H1 (cell line): ENCODE data around the gene RNU6-1. TPM values are rescaled to one million over a fixed set of nuclear protein-coding genes. Genes with fewer than 3 reads are reported as not detected.

Source experiments
- CTCF ChIA-PET: fragments of 300-600 bp; sonication (Branson Sonifier 250); formaldehyde crosslinking; loops from one replicate; lab custom pipeline; 2021; ENCODE audit not compliant: partially characterized antibody; lab: Charles Lee
- POLR2A ChIA-PET: fragments of 300-600 bp; sonication (Branson Sonifier 250); formaldehyde crosslinking; loops from one replicate; lab custom pipeline; 2021; ENCODE audit warnings: inconsistent platforms; ENCODE audit not compliant: partially characterized antibody; lab: Charles Lee
- DNase-seq, 2 experiments: peaks; one replicate each; pipeline versions ENCODE4 v3.0.0 to v3.0.0-alpha.2; 2010 to 2022; ENCODE audit warnings: low spot score in 2 of 2, low read depth in 1 of 2, mixed read lengths in 1 of 2
- FAIRE-seq: peaks from 2 replicates; lab custom pipeline; 2011; peaks lifted over from hg19 to GRCh38; lab: Jason Lieb, UNC
- H2AFZ ChIP-seq: 2 replicates; pipeline ENCODE4 v1.8.1; 2012; ENCODE audit warnings: low read length, inconsistent platforms
- H2AK5ac ChIP-seq: 2 replicates; pipeline ENCODE4 v1.6.1; 2013; ENCODE audit warnings: low read depth, low read length
- H2BK120ac ChIP-seq: replicated peaks from 2 replicates; pipeline ENCODE3; 2013; ENCODE audit warnings: low read depth, low read length, inconsistent platforms
- H2BK12ac ChIP-seq: 2 replicates; pipeline ENCODE4 v1.6.1; 2013; ENCODE audit warnings: low read depth, low read length
- H2BK15ac ChIP-seq: 2 replicates; pipeline ENCODE4 v1.6.1; 2013; ENCODE audit warnings: low read length
- H2BK20ac ChIP-seq: 2 replicates; pipeline ENCODE4 v1.6.1; 2013; ENCODE audit warnings: low read length
- H2BK5ac ChIP-seq: 2 replicates; pipeline ENCODE4 v1.6.1; 2013; ENCODE audit warnings: low read depth, low read length
- H3K14ac ChIP-seq: 2 replicates; pipeline ENCODE4 v1.6.1; 2013; ENCODE audit warnings: inconsistent platforms; ENCODE audit not compliant: insufficient read length
- H3K18ac ChIP-seq: 2 replicates; pipeline ENCODE4 v1.6.1; 2013; ENCODE audit warnings: low read length; ENCODE audit errors: extremely low read depth
- H3K23ac ChIP-seq: 2 replicates; pipeline ENCODE4 v1.6.1; 2013; ENCODE audit warnings: inconsistent platforms; ENCODE audit not compliant: insufficient read length
- H3K23me2 ChIP-seq: 2 replicates; pipeline ENCODE4 v1.6.1; 2013; ENCODE audit warnings: low read depth, low read length
- H3K27ac ChIP-seq: 2 replicates; pipeline ENCODE4 v1.6.1; 2011; ENCODE audit warnings: low read depth, low read length, inconsistent platforms
- H3K27me3 ChIP-seq, 4 experiments: replicated peaks in 1 of 4; 1 replicate in 1 of 4; 2 replicates in 3 of 4; pipeline versions ENCODE4 v1.6.1 to v1.8.1; 2011 to 2013; ENCODE audit warnings: low read length in 3 of 4, mild to moderate bottlenecking in 3 of 4, inconsistent platforms in 2 of 4, mixed read lengths in 2 of 4, moderate library complexity in 1 of 4; ENCODE audit not compliant: control insufficient read depth in 3 of 4, insufficient read depth in 3 of 4; ENCODE audit errors: extremely low read depth in 1 of 4
- H3K36me3 ChIP-seq, 4 experiments: 2 replicates each; pipeline versions ENCODE4 v1.6.1 to v1.8.1; 2011 to 2013; ENCODE audit warnings: mild to moderate bottlenecking in 4 of 4, low read length in 3 of 4, moderate library complexity in 2 of 4, control low read depth in 1 of 4, inconsistent platforms in 1 of 4; ENCODE audit not compliant: insufficient read depth in 4 of 4, control insufficient read depth in 2 of 4
- H3K4ac ChIP-seq: replicated peaks from 2 replicates; pipeline ENCODE3; 2013; ENCODE audit warnings: low read length, low read depth, mixed read lengths, inconsistent platforms; ENCODE audit not compliant: insufficient read length
- H3K4me1 ChIP-seq, 4 experiments: replicated peaks in 1 of 4; 1 replicate in 1 of 4; 2 replicates in 3 of 4; pipeline versions ENCODE4 v1.6.1 to v1.8.1; 2011 to 2013; ENCODE audit warnings: low read length in 3 of 4, inconsistent platforms in 2 of 4, mixed read lengths in 1 of 4; ENCODE audit not compliant: insufficient read depth in 4 of 4, control insufficient read depth in 3 of 4
- H3K4me2 ChIP-seq, 2 experiments: 2 replicates each; pipeline versions ENCODE4 v1.6.1 to v1.8.1; 2011 to 2013; ENCODE audit warnings: low read depth in 2 of 2, low read length in 2 of 2, control low read depth in 1 of 2, inconsistent platforms in 1 of 2, mild to moderate bottlenecking in 1 of 2; ENCODE audit not compliant: insufficient read depth in 1 of 2
- H3K4me3 ChIP-seq, 4 experiments: fragments of 200-600, 300-600 bp in 1 of 4; sonication (generic), shearing (Covaris generic), sonication (Bioruptor Twin) in 1 of 4; 2 replicates each; pipeline versions ENCODE4 v1.5.1 to v1.8.1; 2011 to 2016; ENCODE audit warnings: low read length in 4 of 4, low read depth in 3 of 4, control low read depth in 2 of 4, inconsistent platforms in 2 of 4, mild to moderate bottlenecking in 2 of 4, mixed read lengths in 1 of 4, moderate library complexity in 1 of 4; ENCODE audit not compliant: insufficient read depth in 2 of 4; ENCODE audit errors: extremely low read depth in 1 of 4
- H3K56ac ChIP-seq: replicated peaks from 2 replicates; pipeline ENCODE3; 2013; ENCODE audit warnings: low read depth, mild to moderate bottlenecking, mixed read lengths, low read length, inconsistent platforms; ENCODE audit not compliant: insufficient read length
- H3K79me1 ChIP-seq: 2 replicates; pipeline ENCODE4 v1.6.1; 2013; ENCODE audit warnings: low read depth, low read length, control low read depth
- H3K79me2 ChIP-seq, 2 experiments: 2 replicates each; pipeline versions ENCODE4 v1.6.1 to v1.8.1; 2012 to 2013; ENCODE audit warnings: low read length in 2 of 2, mild to moderate bottlenecking in 2 of 2, inconsistent platforms in 1 of 2; ENCODE audit not compliant: insufficient read depth in 2 of 2, control insufficient read depth in 1 of 2
- H3K9ac ChIP-seq, 4 experiments: replicated peaks in 1 of 4; 1 replicate in 1 of 4; 2 replicates in 3 of 4; pipeline versions ENCODE4 v1.6.1 to v1.8.1; 2011 to 2013; ENCODE audit warnings: low read depth in 3 of 4, low read length in 3 of 4, control low read depth in 2 of 4, mild to moderate bottlenecking in 2 of 4, moderate library complexity in 2 of 4, inconsistent platforms in 1 of 4; ENCODE audit errors: extremely low read depth in 1 of 4
- H3K9me3 ChIP-seq, 2 experiments: 2 replicates each; pipeline versions ENCODE4 v1.6.1 to v1.8.1; 2012 to 2013; ENCODE audit warnings: mild to moderate bottlenecking in 2 of 2, moderate library complexity in 2 of 2, control low read depth in 1 of 2, inconsistent platforms in 1 of 2, low read depth in 1 of 2, low read length in 1 of 2, mixed read lengths in 1 of 2; ENCODE audit not compliant: insufficient read depth in 2 of 2
- H4K20me1 ChIP-seq, 2 experiments: replicated peaks in 1 of 2; 2 replicates each; pipeline versions ENCODE3 to v1.8.1; 2011 to 2013; ENCODE audit warnings: inconsistent platforms in 2 of 2, low read length in 2 of 2, mild to moderate bottlenecking in 1 of 2; ENCODE audit not compliant: insufficient read depth in 2 of 2, control insufficient read depth in 1 of 2
- H4K5ac ChIP-seq: 2 replicates; pipeline ENCODE4 v1.6.1; 2013; ENCODE audit warnings: low read length, low read depth, mixed read lengths, inconsistent platforms; ENCODE audit not compliant: insufficient read length
- H4K8ac ChIP-seq: 2 replicates; pipeline ENCODE4 v1.8.0; 2013; ENCODE audit warnings: mild to moderate bottlenecking, moderate library complexity, low read length, inconsistent platforms; ENCODE audit not compliant: insufficient read depth; ENCODE audit errors: extremely low read depth
- H4K91ac ChIP-seq: replicated peaks from 2 replicates; pipeline ENCODE3; 2013; ENCODE audit warnings: low read length, mixed read lengths, inconsistent platforms; ENCODE audit not compliant: insufficient read length
- CBX8 ChIP-seq: fragments of 300-800, 300-1000 bp; sonication (generic); IDR thresholded peaks from 2 replicates; pipeline ENCODE4 v1.7.1; 2016; ENCODE audit warnings: low read depth, low read length, borderline replicate concordance
- CHD1 ChIP-seq: IDR thresholded peaks from 2 replicates; pipeline ENCODE4 v1.6.1; 2012; ENCODE audit warnings: low read depth, low read length, improper control_type of control experiment
- CTBP2 ChIP-seq: IDR thresholded peaks from 2 replicates; pipeline ENCODE4 v1.7.0; 2011; ENCODE audit warnings: borderline replicate concordance, mild to moderate bottlenecking, moderate library complexity, mixed read lengths, low read length; ENCODE audit not compliant: insufficient read depth, insufficient read length
- EZH2 ChIP-seq: fragments of 200-600 bp; sonication (generic); IDR thresholded peaks from 2 replicates; pipeline ENCODE4 v1.7.1; 2012; ENCODE audit warnings: low read depth, mild to moderate bottlenecking, moderate library complexity, low read length, inconsistent platforms; ENCODE audit not compliant: severe bottlenecking
- MAFK ChIP-seq: IDR thresholded peaks from 2 replicates; pipeline ENCODE4 v1.6.1; 2012; ENCODE audit warnings: low read depth, mild to moderate bottlenecking, improper control_type of control experiment, low read length
- RNF2 ChIP-seq: fragments of 200-900, 300-1000 bp; sonication (generic); IDR thresholded peaks from 2 replicates; pipeline ENCODE4 v1.7.1; 2016; ENCODE audit warnings: borderline replicate concordance, low read depth, mild to moderate bottlenecking, antibody characterized with exemption, low read length; ENCODE audit not compliant: poor library complexity, severe bottlenecking; ENCODE audit errors: missing control alignments
- SUZ12 ChIP-seq: fragments of 200-600 bp; sonication (generic); IDR thresholded peaks from 2 replicates; pipeline ENCODE4 v1.6.1; 2012; ENCODE audit warnings: mild to moderate bottlenecking, inconsistent platforms, low read length, moderate library complexity, mixed read lengths
- TCF12 ChIP-seq: IDR thresholded peaks from 2 replicates; pipeline ENCODE4 v1.6.1; 2011; ENCODE audit warnings: low read depth, mild to moderate bottlenecking, low read length
- WGBS, 2 experiments: shearing (Covaris generic) in 1 of 2; methylation state at CpG; one replicate each; pipeline versions ENCODE4 v1.1.6 to v1.1.7; 2013 to 2015; ENCODE audit warnings: low lambda C conversion rate in 2 of 2, mixed read lengths in 2 of 2, inconsistent platforms in 1 of 2, low coverage in 1 of 2, missing lambda C conversion rate in 1 of 2; ENCODE audit not compliant: insufficient replicate concordance in 2 of 2, insufficient coverage in 1 of 2, insufficient read length in 1 of 2; ENCODE audit errors: extremely low coverage in 1 of 2, missing lambda C conversion rate in 1 of 2; 5-methylcytosine and 5-hydroxymethylcytosine counted together
- polyA plus RNA-seq, 7 experiments: library from polyadenylated mRNA; depleted of rRNA in 3 of 7; stranded (reverse) in 5 of 7; unstranded in 2 of 7; fragments of >200 nt in 5 of 7; fragments of 200-250 nt in 2 of 7; gene quantifications; 1 replicate in 5 of 7; 2 replicates in 1 of 7; 4 replicates in 1 of 7; pipeline versions ENCODE4 v1.2.1 to v1.2.3, GENCODE V29; 2011 to 2013; ENCODE audit warnings: missing spikeins in 2 of 7, mixed read lengths in 2 of 7
- total RNA-seq: library from RNA; stranded (reverse); fragmentation: NEBNext Ultra II Directional; extraction: Animal tissue kit (Norgen Biotek cat#: 25700); gene quantifications from 2 replicates; pipeline ENCODE4 v1.2.1, GENCODE V29; 2021

The RNU6-1 gene
- total and polyA plus RNA-seq, 2 of the 8 experiments (the other 6 are each of a cell fraction or from before 2014, with no cell fraction given), result not detected

DNA sequence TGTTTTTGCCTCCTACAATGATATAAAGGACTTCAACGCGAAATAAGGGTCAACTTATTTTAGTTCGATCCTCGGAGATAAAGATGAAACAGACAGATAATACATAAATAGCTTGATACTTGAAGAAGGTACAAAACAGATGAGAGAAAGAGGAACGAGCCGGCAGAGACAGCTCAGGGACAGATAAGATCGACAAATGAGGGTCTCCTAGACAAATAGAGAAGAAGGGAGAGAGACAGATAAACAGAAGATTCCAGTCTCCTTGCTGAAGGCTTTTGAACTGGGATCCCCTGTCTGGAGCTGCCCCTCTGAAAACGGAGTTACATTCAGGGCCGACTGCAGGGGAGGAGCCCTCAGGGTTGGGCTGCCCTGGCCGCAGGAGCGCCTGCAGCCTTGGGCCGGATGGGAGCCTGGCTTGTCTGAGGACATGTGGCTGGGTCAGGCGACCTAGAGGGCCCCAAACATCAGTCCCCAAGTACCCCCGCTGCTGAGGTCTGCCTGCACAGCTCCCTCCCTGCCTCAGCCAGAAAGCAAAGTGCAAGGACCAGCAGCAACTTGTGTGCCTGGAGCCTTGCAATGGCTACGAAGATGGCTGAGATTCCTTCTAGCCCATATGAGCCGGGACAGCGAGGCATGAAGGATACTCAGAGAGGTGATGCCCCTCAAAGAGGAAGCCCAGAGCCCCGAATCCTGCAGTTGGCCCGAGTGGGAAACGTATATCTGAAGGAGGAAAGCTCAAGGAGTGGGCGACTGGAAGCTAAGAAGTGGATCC is 15.5 kb downstream of the RNU6-1 start:
- Histone ChIP-seq H3K56ac (no peak overlapping the region), H2BK12ac (no peak overlapping the region)
- WGBS, 2 experiments, result 18% methylated on average over 21 of the region's 21 CpGs; no CpG with 5 or more reads in 1 of the 2 experiments
- TF ChIP-seq MAFK, result no peak
- peak; percentile 69; the same call in 1 of the 2 replicates for TF ChIP-seq SUZ12
- peak; percentile 58 for TF ChIP-seq CTBP2
- TF ChIP-seq CHD1, result no peak
- peak; percentile 85 for TF ChIP-seq EZH2
- 0 out of 2 replicates have a peak, but pooled peaks have one; percentile 58 for TF ChIP-seq CBX8
- peak; percentile 86 for TF ChIP-seq RNF2
- TF ChIP-seq TCF12, result no peak
- TF ChIP-seq, all 59 proteins: peak for 5
- H3K14ac ChIP-seq, result no peak overlapping the region
- peaks cover 6 to 65% (median 47%) of the 10 kb centered on the region in 4 experiments for H3K4me1 ChIP-seq
- H3K36me3 ChIP-seq, result peaks cover 0 to 24% (median 0%) of the 10 kb centered on the region in 4 experiments; a peak in 1 of 8 replicates
- CTCF ChIA-PET, result interaction anchor here (0.7 to 2.6 kb wide), 7 partner anchors 8 to 391 kb away, joined by 3 to 11 read pairs (median 5); no protein-coding TSS in a partner anchor
- no peak overlapping the region for H3K9ac ChIP-seq
- H3K9me3 ChIP-seq, result peaks cover 0 to 4% of the 10 kb centered on the region in 2 experiments; a peak in 1 of 4 replicates
- no peak overlapping the region for H2BK120ac ChIP-seq
- H2BK15ac ChIP-seq, result no peak overlapping the region
- no peak overlapping the region for H4K8ac ChIP-seq
- no peak overlapping the region for H3K18ac ChIP-seq
- H3K23ac ChIP-seq, result no peak overlapping the region
- peaks cover 28 to 32% of the 10 kb centered on the region in 2 experiments for H4K20me1 ChIP-seq
- peaks cover 11% of the 10 kb centered on the region; the same call in 1 of the 2 replicates for H3K23me2 ChIP-seq
- no peak overlapping the region for H2AFZ ChIP-seq
- peak in 1 of 2 experiments; percentile 56 for DNase-seq
- no peak overlapping the region for H4K91ac ChIP-seq
- H3K79me2 ChIP-seq, result no peaks in the 10 kb centered on the region
- H4K5ac ChIP-seq, result no peak overlapping the region
- H3K4me3 ChIP-seq, result peak overlapping the region in 1 of 4 experiments; percentile 50; a peak in 2 of 8 replicates
- peak overlapping the region; percentile 31 to 73 for H3K4me2 ChIP-seq
- no peak overlapping the region for H3K4ac ChIP-seq
- no peak for FAIRE-seq
- no peak overlapping the region for H2BK20ac ChIP-seq
- no peaks in the 10 kb centered on the region for H3K79me1 ChIP-seq
- no peak overlapping the region for H2AK5ac ChIP-seq
- H3K27me3 ChIP-seq, result peaks cover 97 to 100% (median 100%) of the 10 kb centered on the region in 4 experiments
- POLR2A ChIA-PET, result interaction anchor here (2.2 to 5.0 kb wide), 2 partner anchors 7 to 11 kb away, joined by 5 to 24 read pairs; no protein-coding TSS in a partner anchor
- H3K27ac ChIP-seq, result no peak overlapping the region
- H2BK5ac ChIP-seq, result no peak overlapping the region
